Fibroblast of the aortic adventitia (primary cell): ENCODE data around the gene TRPM1. TPM values are rescaled to one million over a fixed set of nuclear protein-coding genes. Genes with fewer than 3 reads are reported as not detected.
A peak's percentile ranks its signal among the peaks of the same experiment; 100 is the strongest.

Experiments
- DNase-seq: peaks from one replicate; pipeline ENCODE4 v3.0.0-alpha.2; 2010; ENCODE audit warnings: low read depth
- H3K4me3 ChIP-seq: 2 replicates; pipeline ENCODE4 v1.5.1; 2011; ENCODE audit warnings: low read depth, mild to moderate bottlenecking, control low read depth, low read length, moderate library complexity
- total RNA-seq: library from RNA; depleted of rRNA; stranded (reverse); fragments of >200 nt; gene quantifications from 2 replicates; pipeline ENCODE4 v1.2.3, GENCODE V29; 2012; ENCODE audit warnings: low replicate concordance
- TF ChIP-seq, protein P1 (sequence below): IDR thresholded peaks from 2 replicates; pipeline ENCODE4 v1.5.1; 2011; ENCODE audit warnings: mild to moderate bottlenecking, low read length, control low read depth, inconsistent platforms; ENCODE audit not compliant: insufficient read depth

Gene TRPM1
- total RNA-seq, 1 donor = not detected

DNA sequence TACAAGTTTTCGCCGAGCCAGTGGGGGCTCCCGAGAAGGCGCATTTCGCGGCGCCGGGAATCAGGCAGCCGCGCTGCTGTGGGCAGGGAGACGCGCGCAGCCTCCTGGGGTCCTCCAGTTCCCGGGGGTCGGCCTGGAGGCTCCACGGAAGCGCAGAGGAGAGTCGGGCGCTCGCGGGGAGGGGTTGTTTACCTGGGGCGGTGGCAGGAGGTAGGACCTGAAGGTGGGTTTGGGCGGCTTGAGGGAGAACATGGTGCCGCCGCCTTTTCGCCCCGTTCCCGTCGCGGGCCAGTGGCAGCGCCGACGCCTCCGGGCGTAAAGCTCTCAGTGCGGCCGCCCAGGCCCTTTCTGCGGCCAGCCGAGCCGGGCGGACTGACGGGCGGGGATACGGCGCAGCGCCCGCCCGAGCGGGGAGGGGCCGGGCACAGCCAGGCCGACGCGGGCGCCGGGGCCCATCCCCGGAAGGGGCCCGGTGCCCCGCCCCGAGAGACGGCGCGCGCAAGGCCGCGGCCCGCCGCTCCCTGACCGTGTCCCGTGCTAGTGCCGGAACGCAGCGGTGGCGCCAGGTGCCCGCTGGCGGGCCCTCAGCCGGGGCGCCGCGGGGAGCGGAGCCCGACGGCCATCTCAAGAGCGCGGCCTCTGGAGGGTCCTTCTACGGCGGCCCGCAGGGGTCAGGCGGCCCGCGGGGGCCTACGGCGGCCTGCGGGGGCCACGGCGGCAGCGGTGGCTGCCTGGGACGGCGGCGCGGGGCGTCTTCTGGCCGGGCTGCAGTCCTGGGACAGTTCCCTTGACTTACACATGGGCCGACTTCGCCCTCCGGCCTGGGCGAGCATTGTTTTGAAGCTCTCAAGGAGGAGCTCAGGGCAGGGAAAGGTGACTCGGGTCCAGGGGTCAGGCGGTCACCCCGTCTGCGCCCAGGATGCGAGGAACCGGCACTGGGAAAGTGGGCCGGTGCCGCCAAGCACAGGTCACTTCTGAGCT is 110.0 kb downstream of the TRPM1 start, which contains the start of gene MTMR10:
Gene MTMR10 (minus strand): TSS at position 374 of the 981 bp plus-strand sequence. CDS start 122 bp downstream, at position 252.
- DNase-seq = peak; percentile 70
- TF ChIP-seq, protein P1, sequence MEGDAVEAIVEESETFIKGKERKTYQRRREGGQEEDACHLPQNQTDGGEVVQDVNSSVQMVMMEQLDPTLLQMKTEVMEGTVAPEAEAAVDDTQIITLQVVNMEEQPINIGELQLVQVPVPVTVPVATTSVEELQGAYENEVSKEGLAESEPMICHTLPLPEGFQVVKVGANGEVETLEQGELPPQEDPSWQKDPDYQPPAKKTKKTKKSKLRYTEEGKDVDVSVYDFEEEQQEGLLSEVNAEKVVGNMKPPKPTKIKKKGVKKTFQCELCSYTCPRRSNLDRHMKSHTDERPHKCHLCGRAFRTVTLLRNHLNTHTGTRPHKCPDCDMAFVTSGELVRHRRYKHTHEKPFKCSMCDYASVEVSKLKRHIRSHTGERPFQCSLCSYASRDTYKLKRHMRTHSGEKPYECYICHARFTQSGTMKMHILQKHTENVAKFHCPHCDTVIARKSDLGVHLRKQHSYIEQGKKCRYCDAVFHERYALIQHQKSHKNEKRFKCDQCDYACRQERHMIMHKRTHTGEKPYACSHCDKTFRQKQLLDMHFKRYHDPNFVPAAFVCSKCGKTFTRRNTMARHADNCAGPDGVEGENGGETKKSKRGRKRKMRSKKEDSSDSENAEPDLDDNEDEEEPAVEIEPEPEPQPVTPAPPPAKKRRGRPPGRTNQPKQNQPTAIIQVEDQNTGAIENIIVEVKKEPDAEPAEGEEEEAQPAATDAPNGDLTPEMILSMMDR = no peak
- H3K4me3 ChIP-seq = peak within 1 kb of the TSS; percentile 89

DNA sequence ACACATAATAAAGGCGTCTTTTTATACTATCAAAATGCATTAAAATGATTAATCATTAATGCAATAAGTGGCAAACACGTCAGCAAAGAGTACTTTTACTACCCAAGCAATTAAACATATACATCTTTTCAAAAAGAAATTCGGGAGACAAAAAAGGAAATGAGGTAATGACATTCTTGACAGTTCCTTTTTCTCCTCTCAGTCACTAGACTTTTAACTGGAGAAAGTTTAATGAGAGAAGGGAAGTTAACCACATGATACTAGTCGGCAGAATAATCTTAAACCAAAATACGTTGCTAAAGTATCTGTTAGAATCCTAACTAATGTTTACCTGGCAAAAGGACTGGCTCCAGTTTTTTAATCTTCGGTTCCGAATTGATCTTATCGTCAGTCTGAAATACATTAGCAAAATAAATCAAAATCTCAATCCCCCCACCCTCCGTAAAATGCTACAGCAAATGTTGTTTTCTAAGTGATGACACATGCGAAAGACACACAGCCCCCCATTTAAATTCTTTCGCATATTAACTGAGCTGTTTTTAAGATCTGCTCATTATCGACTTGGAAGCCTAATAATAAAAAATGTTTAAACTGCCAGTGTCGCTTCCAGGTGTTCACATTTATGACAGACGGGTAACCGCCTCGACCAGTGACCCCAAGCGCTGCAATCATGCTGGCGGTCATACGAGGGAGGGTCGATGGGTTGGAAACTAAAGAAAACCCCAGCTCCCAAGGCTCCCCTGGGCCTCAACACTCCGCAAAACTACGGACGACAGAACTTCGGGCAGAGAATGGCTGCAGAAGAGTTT is 110.9 kb downstream of the TRPM1 start:
- TF ChIP-seq, protein P1 = no peak
- DNase-seq = peak; percentile 13
- peak overlapping the region; percentile 89 for H3K4me3 ChIP-seq

DNA sequence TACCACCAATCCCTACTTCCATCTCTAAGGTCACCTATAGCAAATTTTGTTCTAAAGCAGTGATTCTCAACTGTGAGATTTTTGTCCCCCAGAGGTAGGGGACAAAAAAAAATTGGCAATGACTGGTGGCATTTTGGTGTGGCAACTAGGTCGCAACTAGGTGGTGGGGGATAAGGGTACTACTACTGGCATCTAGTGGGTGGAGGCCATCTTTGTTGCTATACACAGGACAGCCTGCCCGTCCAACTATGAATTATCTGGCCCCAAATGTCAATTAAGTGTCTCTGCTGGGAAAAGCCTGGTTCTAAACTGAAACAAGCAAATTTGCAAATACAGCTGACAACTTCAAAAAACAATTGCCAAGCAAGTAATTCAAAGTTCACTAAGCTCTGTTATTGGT is 111.5 kb downstream of the TRPM1 start:
- peak overlapping the region; percentile 89 for H3K4me3 ChIP-seq
- DNase-seq = no peak
- TF ChIP-seq, protein P1 = peak; percentile 6

DNA sequence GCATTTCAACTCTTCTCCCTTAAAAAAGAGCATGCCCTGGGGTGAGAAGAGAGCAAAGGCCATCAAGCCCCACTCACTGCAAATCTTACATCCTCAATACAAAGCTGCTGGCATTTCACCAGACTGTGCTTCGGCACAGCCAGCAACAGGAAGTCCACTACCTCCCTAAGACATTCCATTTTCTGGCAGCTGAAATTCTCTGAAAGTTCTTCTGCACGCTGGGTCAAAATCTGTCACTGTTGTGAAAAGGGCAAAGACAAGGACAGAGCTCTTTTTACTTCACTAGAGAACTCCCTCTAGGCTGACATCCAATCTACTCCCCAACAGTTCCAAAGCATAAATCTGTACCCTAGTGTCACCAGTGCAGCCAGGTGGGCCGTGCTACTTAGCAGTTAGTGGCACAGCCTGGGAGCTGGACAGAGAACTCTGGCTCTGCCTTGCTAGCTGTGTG is 116.4 kb downstream of the TRPM1 start:
- TF ChIP-seq, protein P1 = no peak
- peak; percentile 50 for DNase-seq
- H3K4me3 ChIP-seq = no peak overlapping the region

DNA sequence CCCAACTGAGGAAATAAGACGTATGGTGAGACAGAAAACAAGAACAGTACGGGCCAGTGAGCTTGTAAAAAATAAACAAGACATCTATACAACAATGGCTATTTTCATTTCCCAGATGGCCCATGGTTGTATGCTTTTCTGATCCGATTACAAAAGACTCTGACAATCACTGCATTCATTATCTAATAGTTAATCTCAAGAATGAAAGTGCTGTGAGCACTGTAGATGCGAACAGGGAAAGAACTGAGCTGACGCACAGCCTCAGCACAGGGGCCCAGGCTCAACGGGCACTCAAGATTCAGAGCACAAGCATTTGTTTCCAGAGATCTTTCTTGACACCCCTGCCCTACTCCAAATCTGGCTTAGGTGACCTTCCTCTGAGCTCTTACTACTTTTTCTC is 117.0 kb downstream of the TRPM1 start:
- no peak for DNase-seq
- TF ChIP-seq, protein P1 = no peak

DNA sequence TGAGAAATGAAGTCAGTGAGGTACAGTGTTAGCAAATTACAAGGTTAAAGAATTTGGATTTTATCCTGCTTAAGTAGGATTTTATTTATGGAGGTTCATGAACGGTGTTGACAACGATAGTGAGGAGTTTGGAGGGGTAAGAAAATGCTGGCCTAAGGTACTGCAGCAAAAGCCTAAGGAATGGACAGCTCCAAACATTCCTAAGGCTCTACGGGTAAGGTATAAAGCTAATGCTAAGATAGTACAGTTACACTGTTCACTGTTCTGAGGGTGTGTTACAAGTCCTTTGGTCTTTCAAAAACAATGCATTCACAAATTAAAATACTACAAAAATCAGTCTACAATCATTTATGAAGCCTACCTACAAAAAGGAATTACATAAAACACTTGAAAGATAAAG is 117.4 kb downstream of the TRPM1 start:
- DNase-seq = peak; percentile 14
- TF ChIP-seq, protein P1 = no peak
- H3K4me3 ChIP-seq = no peak overlapping the region

More for the DNA sequence above, 117.0 kb downstream of the TRPM1 start:
- H3K4me3 ChIP-seq = no peak overlapping the region
